HG03159 (cell line): ENCODE results near the gene N4BP2.

Experiments used
- ATAC-seq: cut with Tn5 transposase; IDR thresholded peaks from one replicate; pipeline ENCODE4 v1.9.1; 2021; ENCODE audit warnings: mild to moderate bottlenecking, moderate library complexity; ENCODE audit not compliant: unreplicated experiment

Gene N4BP2

GRCh38 chr4:40190465-40190864, 133.8 kb downstream of the N4BP2 start:
- ATAC-seq, result no peak

- no peak for ATAC-seq
Measured at GRCh38 chr4:40190880-40191815, 134.5 kb downstream of the N4BP2 start.

GRCh38 chr4:40192114-40193015, 135.7 kb downstream of the N4BP2 start:
- peak; percentile 33 for ATAC-seq

GRCh38 chr4:40193016-40193571, 136.4 kb downstream of the N4BP2 start:
- ATAC-seq, result peak; percentile 36

- ATAC-seq, result no peak
Measured at GRCh38 chr4:40193578-40193977, 136.9 kb downstream of the N4BP2 start.

GRCh38 chr4:40194602-40195161, 138.0 kb downstream of the N4BP2 start:
- ATAC-seq, result no peak

GRCh38 chr4:40195182-40196177, 138.8 kb downstream of the N4BP2 start:
- no peak for ATAC-seq

- no peak for ATAC-seq
Measured at GRCh38 chr4:40196272-40196671, 139.6 kb downstream of the N4BP2 start.

GRCh38 chr4:40196724-40197281, 140.2 kb downstream of the N4BP2 start, which contains the start of gene RHOH:
Gene RHOH (plus strand): TSS chr4:40197031. CDS start chr4:40243387, 46,356 bp downstream.
- ATAC-seq, result peak; percentile 20

- no peak for ATAC-seq
Measured at GRCh38 chr4:40197879-40198689, 141.4 kb downstream of the N4BP2 start.

- ATAC-seq, result no peak
Measured at GRCh38 chr4:40199179-40199670, 142.6 kb downstream of the N4BP2 start.

GRCh38 chr4:40199999-40200874, 143.6 kb downstream of the N4BP2 start:
- ATAC-seq, result peak; percentile 57

- peak; percentile 21 for ATAC-seq
Measured at GRCh38 chr4:40200875-40201801, 144.5 kb downstream of the N4BP2 start.

GRCh38 chr4:40201898-40202297, 145.2 kb downstream of the N4BP2 start:
- no peak for ATAC-seq

GRCh38 chr4:40202474-40202873, 145.8 kb downstream of the N4BP2 start:
- no peak for ATAC-seq
